Mesenchymal stem cell (in vitro differentiated cells and primary cell): ENCODE results near the gene MLKL.

Experiments used
- DNase-seq: peaks from one replicate; pipeline ENCODE4 v3.0.0-alpha.2; 2013
- H2AFZ ChIP-seq: one replicate; pipeline ENCODE4 v1.6.1; 2013; ENCODE audit warnings: low read depth, mild to moderate bottlenecking, control low read depth, inconsistent platforms, low read length, moderate library complexity
- H2AK5ac ChIP-seq: 2 replicates; pipeline ENCODE4 v1.6.1; 2013; ENCODE audit warnings: low read length, moderate library complexity, mild to moderate bottlenecking, inconsistent platforms; ENCODE audit not compliant: severe bottlenecking
- H2BK120ac ChIP-seq: one replicate; pipeline ENCODE4 v1.6.1; 2013; ENCODE audit warnings: low read depth, mild to moderate bottlenecking, inconsistent platforms, low read length, moderate library complexity
- H2BK12ac ChIP-seq, 2 experiments: one replicate each; pipeline ENCODE4 v1.6.1; 2013; ENCODE audit warnings: inconsistent platforms in 2 of 2, low read length in 2 of 2, mild to moderate bottlenecking in 2 of 2, moderate library complexity in 2 of 2, control low read depth in 1 of 2
- H2BK15ac ChIP-seq: one replicate; pipeline ENCODE4 v1.6.1; 2013; ENCODE audit warnings: mild to moderate bottlenecking, low read depth, inconsistent platforms; ENCODE audit not compliant: poor library complexity, severe bottlenecking
- H2BK5ac ChIP-seq: 2 replicates; pipeline ENCODE4 v1.6.1; 2013; ENCODE audit warnings: low read depth, mild to moderate bottlenecking, low read length, control low read depth, inconsistent platforms; ENCODE audit not compliant: poor library complexity, severe bottlenecking
- H3K14ac ChIP-seq, 2 experiments: one replicate each; pipeline ENCODE4 v1.6.1; 2013; ENCODE audit warnings: inconsistent platforms in 2 of 2, low read length in 2 of 2, control low read depth in 1 of 2, mild to moderate bottlenecking in 1 of 2, moderate library complexity in 1 of 2
- H3K18ac ChIP-seq, 2 experiments: one replicate each; pipeline ENCODE4 v1.6.1; 2013; ENCODE audit warnings: inconsistent platforms in 2 of 2, low read length in 2 of 2, control low read depth in 1 of 2, low read depth in 1 of 2, mild to moderate bottlenecking in 1 of 2
- H3K23ac ChIP-seq, 2 experiments: one replicate each; pipeline ENCODE4 v1.6.1; 2013; ENCODE audit warnings: inconsistent platforms in 2 of 2, low read length in 2 of 2, mild to moderate bottlenecking in 2 of 2, moderate library complexity in 2 of 2, control low read depth in 1 of 2
- H3K27ac ChIP-seq: 2 replicates; pipeline ENCODE4 v1.5.1; 2013; ENCODE audit warnings: mild to moderate bottlenecking, moderate library complexity, low read length, control low read depth, inconsistent platforms; ENCODE audit not compliant: poor library complexity, severe bottlenecking
- H3K27me3 ChIP-seq, 2 experiments: 2 replicates each; pipeline versions ENCODE4 v1.6.1 to v1.7.0; 2013; ENCODE audit warnings: low read length in 2 of 2, mild to moderate bottlenecking in 2 of 2, moderate library complexity in 2 of 2, control low read depth in 1 of 2, inconsistent platforms in 1 of 2; ENCODE audit not compliant: control insufficient read depth in 1 of 2, insufficient read depth in 1 of 2
- H3K36me3 ChIP-seq, 2 experiments: 2 replicates each; pipeline versions ENCODE4 v1.6.1 to v1.7.0; 2013; ENCODE audit warnings: low read length in 2 of 2, control low read depth in 1 of 2, inconsistent platforms in 1 of 2, low read depth in 1 of 2, mild to moderate bottlenecking in 1 of 2; ENCODE audit not compliant: insufficient read depth in 2 of 2, control insufficient read depth in 1 of 2
- H3K4ac ChIP-seq, 2 experiments: one replicate each; pipeline ENCODE4 v1.6.1; 2013; ENCODE audit warnings: inconsistent platforms in 2 of 2, low read length in 2 of 2, mild to moderate bottlenecking in 2 of 2, moderate library complexity in 2 of 2, control low read depth in 1 of 2, low read depth in 1 of 2
- H3K4me1 ChIP-seq: 2 replicates; pipeline ENCODE4 v1.6.1; 2013; ENCODE audit warnings: low read depth, low read length, control low read depth; ENCODE audit not compliant: control insufficient read depth, insufficient read depth
- H3K4me2 ChIP-seq: 2 replicates; pipeline ENCODE4 v1.6.1; 2013; ENCODE audit warnings: low read length, mild to moderate bottlenecking, inconsistent platforms; ENCODE audit not compliant: poor library complexity, severe bottlenecking
- H3K4me3 ChIP-seq, 2 experiments: 2 replicates each; pipeline versions ENCODE4 v1.5.1 to v1.7.0; 2013; ENCODE audit warnings: low read length in 2 of 2, mild to moderate bottlenecking in 2 of 2, control low read depth in 1 of 2, low read depth in 1 of 2; ENCODE audit not compliant: insufficient read depth in 1 of 2
- H3K79me1 ChIP-seq: replicated peaks from 2 replicates; pipeline ENCODE4 v1.6.1; 2013; ENCODE audit warnings: mild to moderate bottlenecking, control low read depth, low read length, inconsistent platforms; ENCODE audit not compliant: poor library complexity, severe bottlenecking
- H3K9ac ChIP-seq: 2 replicates; pipeline ENCODE4 v1.7.0; 2013; ENCODE audit warnings: mild to moderate bottlenecking, low read length, moderate library complexity
- H3K9me3 ChIP-seq: 2 replicates; pipeline ENCODE4 v1.7.0; 2013; ENCODE audit warnings: mild to moderate bottlenecking, low read length; ENCODE audit not compliant: control insufficient read depth
- H4K8ac ChIP-seq: one replicate; pipeline ENCODE4 v1.6.1; 2013; ENCODE audit warnings: inconsistent platforms, mild to moderate bottlenecking, low read length, moderate library complexity
- H4K91ac ChIP-seq: one replicate; pipeline ENCODE4 v1.6.1; 2013; ENCODE audit warnings: mild to moderate bottlenecking, low read length, inconsistent platforms
- WGBS: methylation state at CpG from one replicate; pipeline ENCODE4 v1.1.7; 2013; ENCODE audit warnings: mixed read lengths; 5-methylcytosine and 5-hydroxymethylcytosine counted together

MLKL gene

DNA sequence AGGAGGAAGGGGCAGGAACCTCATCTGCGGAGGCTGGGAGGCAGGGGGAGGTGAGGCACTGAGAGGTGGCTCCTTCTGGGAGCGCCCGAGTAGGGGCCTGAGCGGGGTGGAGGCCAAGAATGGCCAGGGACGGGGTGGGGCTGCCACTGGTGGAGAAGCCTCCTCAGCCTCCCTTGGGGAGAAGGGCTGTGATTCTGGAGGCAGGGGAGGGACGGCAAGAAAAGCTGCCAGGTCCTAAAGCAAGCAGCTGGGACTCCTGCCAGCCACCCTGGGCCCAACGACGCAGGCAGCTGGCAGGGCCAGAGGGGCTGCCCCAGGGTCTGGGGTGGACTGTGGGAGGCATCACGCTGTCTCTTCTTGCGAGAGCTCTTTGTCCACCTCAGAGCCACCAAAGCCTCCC is 12.7 kb upstream of the MLKL start:
- Histone ChIP-seq H2BK15ac (no peak overlapping the region), H3K27ac (no peak overlapping the region), H3K9me3 (no peaks in the 10 kb centered on the region), H3K79me1 (no peaks in the 10 kb centered on the region), H3K27me3 (peaks cover 7 to 38% of the 10 kb centered on the region in 2 experiments), H4K91ac (no peak overlapping the region), H3K4me2 (no peak overlapping the region), H2BK5ac (no peak overlapping the region), H2BK12ac (no peak overlapping the region), H3K18ac (no peak overlapping the region), H4K8ac (no peak overlapping the region), H2AFZ (no peak overlapping the region), H3K23ac (no peak overlapping the region), H3K4me3 (no peak overlapping the region), H3K36me3 (no peaks in the 10 kb centered on the region), H3K4ac (no peak overlapping the region), H3K4me1 (no peaks in the 10 kb centered on the region), H3K14ac (no peak overlapping the region), H3K9ac (no peak overlapping the region), H2BK120ac (no peak overlapping the region), H2AK5ac (no peak overlapping the region)
- WGBS, result 94% methylated on average over 10 of the region's 10 CpGs
- no peak for DNase-seq

DNA sequence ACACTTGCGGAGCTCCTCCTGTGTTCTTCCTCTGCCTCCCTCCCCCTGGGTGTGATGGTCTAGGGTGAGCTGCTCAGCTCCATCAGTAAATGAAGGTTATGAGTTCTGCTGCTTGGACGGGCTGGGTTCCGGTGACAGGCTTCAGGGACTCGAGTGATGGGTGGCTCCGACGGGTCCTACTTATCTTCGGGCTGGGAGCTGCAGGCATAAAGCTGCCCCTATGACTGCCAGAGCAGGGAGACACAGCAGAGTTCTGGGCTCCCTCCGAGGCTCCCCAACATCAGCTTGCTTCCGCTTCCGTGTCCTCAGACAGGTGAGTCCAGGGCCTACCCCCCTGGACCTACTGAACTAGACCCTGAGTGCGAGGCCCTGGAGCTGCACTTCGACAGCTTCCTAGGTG is 11.3 kb upstream of the MLKL start:
- no peak overlapping the region for H3K14ac ChIP-seq
- no peak overlapping the region for H4K91ac ChIP-seq
- no peak overlapping the region for H2AK5ac ChIP-seq
- no peak overlapping the region for H3K9ac ChIP-seq
- H3K27ac ChIP-seq, result no peak overlapping the region
- no peak overlapping the region for H2BK12ac ChIP-seq
- no peak overlapping the region for H3K4me3 ChIP-seq
- H3K18ac ChIP-seq, result no peak overlapping the region
- peak overlapping the region in 1 of 2 experiments; percentile 61 for H3K23ac ChIP-seq
- no peak overlapping the region for H2BK15ac ChIP-seq
- DNase-seq, result no peak
- no peak overlapping the region for H2BK120ac ChIP-seq
- no peaks in the 10 kb centered on the region for H3K79me1 ChIP-seq
- no peaks in the 10 kb centered on the region for H3K4me1 ChIP-seq
- H3K27me3 ChIP-seq, result peaks cover 12 to 28% of the 10 kb centered on the region in 2 experiments
- no peaks in the 10 kb centered on the region for H3K9me3 ChIP-seq
- 91% methylated on average over 12 of the region's 12 CpGs for WGBS
- H3K4ac ChIP-seq, result no peak overlapping the region
- no peaks in the 10 kb centered on the region for H3K36me3 ChIP-seq
- H3K4me2 ChIP-seq, result no peak overlapping the region
- H2BK5ac ChIP-seq, result no peak overlapping the region
- H2AFZ ChIP-seq, result no peak overlapping the region
- no peak overlapping the region for H4K8ac ChIP-seq

- Histone ChIP-seq H3K18ac (no peak overlapping the region), H3K23ac (no peak overlapping the region), H3K9ac (no peak overlapping the region), H2BK120ac (no peak overlapping the region), H2BK5ac (no peak overlapping the region), H3K4me1 (no peaks in the 10 kb centered on the region), H4K91ac (no peak overlapping the region), H3K27ac (no peak overlapping the region), H3K27me3 (peaks cover 12 to 24% of the 10 kb centered on the region in 2 experiments), H2BK12ac (no peak overlapping the region), H3K36me3 (no peaks in the 10 kb centered on the region), H3K4ac (no peak overlapping the region), H4K8ac (no peak overlapping the region), H2AK5ac (no peak overlapping the region), H3K4me3 (no peak overlapping the region), H3K79me1 (no peaks in the 10 kb centered on the region), H3K14ac (no peak overlapping the region), H2BK15ac (no peak overlapping the region), H2AFZ (no peak overlapping the region), H3K4me2 (no peak overlapping the region), H3K9me3 (no peaks in the 10 kb centered on the region)
- WGBS, result 95% methylated on average over 5 of the region's 8 CpGs
- no peak for DNase-seq
Observed at GRCh38 chr16:74710401-74710800, 9.7 kb upstream of the MLKL start.

- DNase-seq, result peak; percentile 66
- no peaks in the 10 kb centered on the region for H3K4me1 ChIP-seq
- no peak overlapping the region for H2BK120ac ChIP-seq
- H2BK12ac ChIP-seq, result no peak overlapping the region
- no peak overlapping the region for H3K4ac ChIP-seq
- no peak overlapping the region for H2AFZ ChIP-seq
- under 1% methylated on average over 5 of the region's 6 CpGs for WGBS
- H3K4me2 ChIP-seq, result no peak overlapping the region
- no peak overlapping the region for H3K4me3 ChIP-seq
- no peak overlapping the region for H3K14ac ChIP-seq
- H2BK15ac ChIP-seq, result no peak overlapping the region
- no peak overlapping the region for H3K23ac ChIP-seq
- H4K8ac ChIP-seq, result no peak overlapping the region
- H3K18ac ChIP-seq, result no peak overlapping the region
- H3K9ac ChIP-seq, result no peak overlapping the region
- no peaks in the 10 kb centered on the region for H3K79me1 ChIP-seq
- H2AK5ac ChIP-seq, result no peak overlapping the region
- H3K27ac ChIP-seq, result no peak overlapping the region
- H3K9me3 ChIP-seq, result no peaks in the 10 kb centered on the region
- no peak overlapping the region for H4K91ac ChIP-seq
- peaks cover 12 to 22% of the 10 kb centered on the region in 2 experiments for H3K27me3 ChIP-seq
- no peak overlapping the region for H2BK5ac ChIP-seq
- H3K36me3 ChIP-seq, result no peaks in the 10 kb centered on the region
Observed at GRCh38 chr16:74709441-74709877, 8.8 kb upstream of the MLKL start.
